ENCODE results near the gene COQ5. TPM values are rescaled to one million over a fixed set of nuclear protein-coding genes. Genes with fewer than 3 reads are reported as not detected.

COQ5 gene
- total and polyA plus RNA-seq, 2 of the 4 experiments (the other 2 are of a cell fraction): 21.6 to 25.1 TPM

DNA sequence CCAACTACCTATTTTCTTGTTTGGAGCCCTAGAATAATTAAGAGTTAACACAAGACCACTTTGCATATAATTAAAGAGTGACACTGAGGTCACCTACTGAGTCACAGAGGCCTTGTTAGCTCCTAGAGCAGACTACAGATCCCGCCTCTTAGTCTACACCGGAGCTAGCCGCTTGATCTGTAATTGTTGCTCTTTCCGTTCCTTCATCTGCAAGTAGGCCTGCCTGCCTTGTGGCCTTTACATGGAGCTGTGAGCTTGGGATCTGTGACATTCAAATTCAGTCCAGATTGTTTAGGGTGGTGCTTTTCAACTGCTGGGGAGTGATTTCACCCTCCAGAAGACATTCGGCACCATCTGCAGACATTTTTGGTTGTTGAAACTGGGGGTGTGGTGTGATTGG lies 38.6 kb downstream of the COQ5 start:
- DNase-seq: no peak
- Histone ChIP-seq H3K18ac (ENCODE audit: low read depth, low read length) (no peak overlapping the region), H2AFZ (replicated peaks; ENCODE audit: low read length, poor library complexity) (no peak overlapping the region), H3K4ac (ENCODE audit: low read depth, low read length) (no peak overlapping the region), H3K4me2 (ENCODE audit: low read depth, low read length) (no peak overlapping the region), H2BK120ac (ENCODE audit: low read depth, low read length) (no peak overlapping the region), H3K27ac (ENCODE audit: insufficient read depth, low read length) (no peak overlapping the region), H2BK5ac (ENCODE audit: low read depth, low read length, poor library complexity, severe bottlenecking) (no peak overlapping the region), H3K9ac (ENCODE audit: low read depth, low read length) (no peak overlapping the region), H2BK20ac (ENCODE audit: low read depth, low read length) (no peak overlapping the region), H3K23ac (ENCODE audit: low read depth, low read length) (no peak overlapping the region), H3K36me3 (ENCODE audit: control insufficient read depth, insufficient read depth, low read length) (peaks cover 6% of the 10 kb centered on the region), H2BK15ac (ENCODE audit: low read depth, low read length) (no peak overlapping the region), H3K4me3 (ENCODE audit: insufficient read depth, low read depth, low read length) (no peak overlapping the region), H3K4me1 (ENCODE audit: control insufficient read depth, insufficient read depth, low read length) (peaks cover 1% of the 10 kb centered on the region), H3K9me1 (ENCODE audit: insufficient read depth, low read length) (peaks cover 6% of the 10 kb centered on the region), H4K5ac (ENCODE audit: low read depth, low read length) (no peak overlapping the region), H3K14ac (replicated peaks; ENCODE audit: low read depth, low read length) (no peak overlapping the region), H2AK5ac (ENCODE audit: low read depth, low read length) (no peak overlapping the region), H4K8ac (ENCODE audit: low read depth in 2 of 2, low read length in 2 of 2) (no peak overlapping the region), H3K9me3 (ENCODE audit: control insufficient read depth, insufficient read depth, low read length) (no peaks in the 10 kb centered on the region), H3K56ac (ENCODE audit: extremely low read depth, insufficient read depth, low read length) (no peak overlapping the region), H4K20me1 (ENCODE audit: insufficient read depth, low read length) (no peaks in the 10 kb centered on the region), H4K91ac (ENCODE audit: insufficient read depth, low read depth, low read length) (no peak overlapping the region), H3K27me3 (ENCODE audit: control insufficient read depth, insufficient read depth, low read length) (no peaks in the 10 kb centered on the region), H3K79me1 (ENCODE audit: low read depth in 1 of 2, low read length in 2 of 2) (peaks cover 12 to 35% of the 10 kb centered on the region in 2 experiments), H2AK9ac (replicated peaks; ENCODE audit: low read depth, low read length, poor library complexity) (no peak overlapping the region)
- dilution Hi-C loops (cut with HindIII; ENCODE audit: low sequenced_read_pairs, unreplicated experiment) (no loop called here), in situ Hi-C loops (cut with MboI; ENCODE audit: low sequenced_read_pairs) (no loop called here), intact Hi-C loops (cut with micrococcal nuclease) (no loop called here)
- ATAC-seq (ENCODE audit: low read depth): no peak
- no TSS peak for BruUV-seq (replicated peaks)
- 100% methylated on average over 3 of the region's 5 CpGs; no CpG with 5 or more reads in 1 of the 2 experiments for WGBS, 2 experiments (ENCODE audit: extremely low coverage in 2 of 2, insufficient read length in 1 of 2)
- TF ChIP-seq MAFK (IDR thresholded peaks at IDR 0.05; ENCODE audit: low read depth, low read length) (no peak), BHLHE40 (IDR thresholded peaks at IDR 0.05; ENCODE audit: low read depth, low read length) (no peak), MXI1 (IDR thresholded peaks at IDR 0.05; ENCODE audit: borderline replicate concordance, low read depth, low read length) (no peak), RCOR1 (IDR thresholded peaks at IDR 0.05; ENCODE audit: insufficient replicate concordance, low read length) (no peak), RFX5 (IDR thresholded peaks at IDR 0.05; ENCODE audit: low read depth, low read length) (no peak), CHD1 (IDR thresholded peaks at IDR 0.05; ENCODE audit: low read depth, low read length) (no peak), CEBPB (IDR thresholded peaks at IDR 0.05; ENCODE audit: low read depth, low read length) (no peak), RAD21 (IDR thresholded peaks at IDR 0.05; ENCODE audit: low read length) (no peak), NFE2L2 (IDR thresholded peaks at IDR 0.05; ENCODE audit: low read depth, low read length) (no peak), MAZ (IDR thresholded peaks at IDR 0.05; ENCODE audit: borderline replicate concordance, low read depth, low read length) (no peak), SMC3 (IDR thresholded peaks at IDR 0.05; ENCODE audit: low read depth, low read length) (no peak), POLR2A (IDR thresholded peaks at IDR 0.05; ENCODE audit: low read depth, low read length) (no peak), FOS (IDR thresholded peaks at IDR 0.05; ENCODE audit: low read depth, low read length) (no peak)
- TF ChIP-seq, protein P1, sequence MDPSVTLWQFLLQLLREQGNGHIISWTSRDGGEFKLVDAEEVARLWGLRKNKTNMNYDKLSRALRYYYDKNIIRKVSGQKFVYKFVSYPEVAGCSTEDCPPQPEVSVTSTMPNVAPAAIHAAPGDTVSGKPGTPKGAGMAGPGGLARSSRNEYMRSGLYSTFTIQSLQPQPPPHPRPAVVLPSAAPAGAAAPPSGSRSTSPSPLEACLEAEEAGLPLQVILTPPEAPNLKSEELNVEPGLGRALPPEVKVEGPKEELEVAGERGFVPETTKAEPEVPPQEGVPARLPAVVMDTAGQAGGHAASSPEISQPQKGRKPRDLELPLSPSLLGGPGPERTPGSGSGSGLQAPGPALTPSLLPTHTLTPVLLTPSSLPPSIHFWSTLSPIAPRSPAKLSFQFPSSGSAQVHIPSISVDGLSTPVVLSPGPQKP (IDR thresholded peaks at IDR 0.05; ENCODE audit: borderline replicate concordance, low read depth, low read length): no peak
- TF ChIP-seq, protein P2, sequence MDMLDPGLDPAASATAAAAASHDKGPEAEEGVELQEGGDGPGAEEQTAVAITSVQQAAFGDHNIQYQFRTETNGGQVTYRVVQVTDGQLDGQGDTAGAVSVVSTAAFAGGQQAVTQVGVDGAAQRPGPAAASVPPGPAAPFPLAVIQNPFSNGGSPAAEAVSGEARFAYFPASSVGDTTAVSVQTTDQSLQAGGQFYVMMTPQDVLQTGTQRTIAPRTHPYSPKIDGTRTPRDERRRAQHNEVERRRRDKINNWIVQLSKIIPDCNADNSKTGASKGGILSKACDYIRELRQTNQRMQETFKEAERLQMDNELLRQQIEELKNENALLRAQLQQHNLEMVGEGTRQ (IDR thresholded peaks at IDR 0.05; ENCODE audit: low read depth, low read length): no peak
- TF ChIP-seq, protein P3, sequence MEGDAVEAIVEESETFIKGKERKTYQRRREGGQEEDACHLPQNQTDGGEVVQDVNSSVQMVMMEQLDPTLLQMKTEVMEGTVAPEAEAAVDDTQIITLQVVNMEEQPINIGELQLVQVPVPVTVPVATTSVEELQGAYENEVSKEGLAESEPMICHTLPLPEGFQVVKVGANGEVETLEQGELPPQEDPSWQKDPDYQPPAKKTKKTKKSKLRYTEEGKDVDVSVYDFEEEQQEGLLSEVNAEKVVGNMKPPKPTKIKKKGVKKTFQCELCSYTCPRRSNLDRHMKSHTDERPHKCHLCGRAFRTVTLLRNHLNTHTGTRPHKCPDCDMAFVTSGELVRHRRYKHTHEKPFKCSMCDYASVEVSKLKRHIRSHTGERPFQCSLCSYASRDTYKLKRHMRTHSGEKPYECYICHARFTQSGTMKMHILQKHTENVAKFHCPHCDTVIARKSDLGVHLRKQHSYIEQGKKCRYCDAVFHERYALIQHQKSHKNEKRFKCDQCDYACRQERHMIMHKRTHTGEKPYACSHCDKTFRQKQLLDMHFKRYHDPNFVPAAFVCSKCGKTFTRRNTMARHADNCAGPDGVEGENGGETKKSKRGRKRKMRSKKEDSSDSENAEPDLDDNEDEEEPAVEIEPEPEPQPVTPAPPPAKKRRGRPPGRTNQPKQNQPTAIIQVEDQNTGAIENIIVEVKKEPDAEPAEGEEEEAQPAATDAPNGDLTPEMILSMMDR (conservative IDR thresholded peaks at IDR 0.05; ENCODE audit: low read depth, low read length): no peak
- ChIA-PET POLR2A (ENCODE audit: unreplicated experiment) (no interaction called here), CTCF (no interaction called here)
